ENCODE data around the gene SLC12A7.

GRCh38 chr5:1034421-1034905 is 77.4 kb downstream of the SLC12A7 start:
- TF ChIP-seq EZH2 (IDR thresholded peaks at IDR 0.05) (no peak), POLR2AphosphoS5 (IDR thresholded peaks at IDR 0.05; ENCODE audit: borderline replicate concordance, low read depth, low read length) (no peak)

Measured in SK-N-MC (cell line).